ENCODE data around the gene EIPR1. TPM values are rescaled to one million over a fixed set of nuclear protein-coding genes. Genes with fewer than 3 reads are reported as not detected.
"Not testable (repeated sequence)": the region's sequence is repeated elsewhere in the genome, so short reads cannot be mapped to it uniquely, and the experiment has no call there.

Gene EIPR1
- total RNA-seq, 1 experiment from 2014 or later = 22.8 TPM

GRCh38 chr2:3284657-3285630, 92.7 kb downstream of the EIPR1 start (continued):
- no peak for TF ChIP-seq ZNF396 (CRISPR knock-in tag; IDR thresholded peaks at IDR 0.05; ENCODE audit: borderline replicate concordance)

GRCh38 chr2:3283876-3284656, 93.6 kb downstream of the EIPR1 start:
- POLR2A ChIA-PET; H3K4me1 Mint-ChIP-seq; H3K4me3 Mint-ChIP-seq; DNase-seq (ENCODE audit: low spot score); H3K9me3 Mint-ChIP-seq; H3K27me3 Mint-ChIP-seq (ENCODE audit: low read depth); H3K36me3 Mint-ChIP-seq; ATAC-seq: not testable (repeated sequence)
- CTCF ChIA-PET = interaction anchor here (0.7 kb wide), 1 partner anchor 30 kb away, joined by 4 read pairs; no protein-coding TSS in a partner anchor
- peak overlapping the region; percentile 28 for H3K27ac Mint-ChIP-seq

- Mint-ChIP-seq H3K9me3 (peaks cover 9% of the 10 kb centered on the region), H3K36me3 (peaks cover 9% of the 10 kb centered on the region; the same call in 1 of the 2 replicates), H3K27ac (peak overlapping the region; percentile 60; the same call in 1 of the 2 replicates), H3K4me3 (no peak overlapping the region), H3K4me1 (no peaks in the 10 kb centered on the region; the same call in 1 of the 2 replicates), H3K27me3 (ENCODE audit: low read depth) (no peaks in the 10 kb centered on the region)
- DNase-seq (ENCODE audit: low spot score) (no peak), ATAC-seq (no peak)
- no peak for TF ChIP-seq FOXJ3 (CRISPR knock-in tag; IDR thresholded peaks at IDR 0.05; ENCODE audit: borderline replicate concordance)
- TF ChIP-seq MYBL2 (CRISPR knock-in tag; IDR thresholded peaks at IDR 0.05) = no peak
- TF ChIP-seq ZBTB43 (CRISPR knock-in tag; IDR thresholded peaks at IDR 0.05) = no peak
- no peak for TF ChIP-seq E2F1 (CRISPR knock-in tag; IDR thresholded peaks at IDR 0.05)
- TF ChIP-seq E2F4 (CRISPR knock-in tag; IDR thresholded peaks at IDR 0.05; ENCODE audit: borderline replicate concordance, low read depth) = no peak
- no peak for TF ChIP-seq PRRX2 (CRISPR knock-in tag; IDR thresholded peaks at IDR 0.05)
- TF ChIP-seq FOXP4 (CRISPR knock-in tag; IDR thresholded peaks at IDR 0.05) = no peak
- TF ChIP-seq ZNF416 (CRISPR knock-in tag; IDR thresholded peaks at IDR 0.05) = no peak
- no peak for TF ChIP-seq SMAD3 (CRISPR knock-in tag; IDR thresholded peaks at IDR 0.05; ENCODE audit: borderline replicate concordance)
- ChIA-PET CTCF (interaction anchor here (0.7 kb wide), 1 partner anchor 29 kb away, joined by 4 read pairs; no protein-coding TSS in a partner anchor), POLR2A (no interaction called here)
Observed at GRCh38 chr2:3283206-3283605, 94.4 kb downstream of the EIPR1 start.
